Skin epidermis (tissue), 12 donors: ENCODE measurements around the gene SKAP1.

ENCODE experiments used
- H3K27ac ChIP-seq, 21 experiments: fragments of 200-600 bp; sonication (generic) in 11 of 21; one replicate each; pipeline ENCODE4 v1.5.0; 2020; ENCODE audit warnings: mild to moderate bottlenecking in 3 of 21, inconsistent platforms in 2 of 21, moderate library complexity in 2 of 21
- H3K4me3 ChIP-seq, 7 experiments: fragments of 200-600 bp; sonication (generic) in 2 of 7; one replicate each; pipeline ENCODE4 v1.5.0; 2020; ENCODE audit warnings: inconsistent platforms in 2 of 7, mild to moderate bottlenecking in 2 of 7, moderate library complexity in 1 of 7

Gene SKAP1

DNA sequence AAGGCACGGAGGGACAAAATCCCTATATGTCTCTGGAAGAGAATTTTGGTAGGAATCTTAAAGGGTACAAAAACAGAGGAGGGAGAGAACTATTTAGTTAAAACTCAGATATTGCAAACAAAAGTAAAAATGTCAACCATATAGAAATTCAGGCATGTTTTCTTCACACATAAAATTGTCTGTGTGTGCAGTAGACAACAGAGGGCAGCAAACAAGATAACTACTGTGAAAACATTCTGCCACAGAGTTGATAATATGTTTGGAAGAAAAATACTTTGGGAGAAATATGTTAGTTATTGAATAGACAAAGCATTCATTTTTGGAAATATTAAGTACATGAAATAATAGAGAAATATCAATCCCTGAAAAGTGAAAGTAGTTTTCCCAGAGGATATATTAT lies 266.2 kb downstream of the SKAP1 start:
- Histone ChIP-seq H3K4me3 (no peak overlapping the region), H3K27ac (no peak overlapping the region)

DNA sequence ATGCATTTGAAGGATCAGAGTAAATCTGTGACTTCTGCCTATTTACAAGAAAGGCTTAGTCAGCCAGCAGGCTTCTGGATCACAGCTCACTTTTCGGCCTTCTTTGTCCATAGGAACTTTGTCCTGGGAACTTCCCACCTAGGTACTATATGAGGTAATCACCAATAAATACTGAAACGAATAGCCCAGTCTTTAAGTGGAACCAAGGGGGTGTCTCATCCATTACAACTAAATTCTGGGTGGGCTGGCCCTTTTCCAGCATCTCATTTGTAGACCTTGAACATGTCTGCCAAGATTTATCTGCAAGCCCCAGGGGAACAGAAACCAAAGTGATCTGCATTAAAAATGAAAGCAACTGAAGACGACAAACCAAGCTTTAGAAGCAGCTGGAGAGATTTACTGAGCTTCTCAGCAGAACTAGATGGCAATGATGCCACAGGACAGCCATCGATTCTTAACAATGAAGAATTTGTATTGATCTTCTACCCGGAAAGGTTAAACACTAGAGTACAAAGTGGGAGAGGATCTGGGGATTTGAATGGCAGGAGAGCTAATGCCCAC lies 267.0 kb downstream of the SKAP1 start:
- Histone ChIP-seq H3K27ac (no peak overlapping the region), H3K4me3 (no peak overlapping the region)

DNA sequence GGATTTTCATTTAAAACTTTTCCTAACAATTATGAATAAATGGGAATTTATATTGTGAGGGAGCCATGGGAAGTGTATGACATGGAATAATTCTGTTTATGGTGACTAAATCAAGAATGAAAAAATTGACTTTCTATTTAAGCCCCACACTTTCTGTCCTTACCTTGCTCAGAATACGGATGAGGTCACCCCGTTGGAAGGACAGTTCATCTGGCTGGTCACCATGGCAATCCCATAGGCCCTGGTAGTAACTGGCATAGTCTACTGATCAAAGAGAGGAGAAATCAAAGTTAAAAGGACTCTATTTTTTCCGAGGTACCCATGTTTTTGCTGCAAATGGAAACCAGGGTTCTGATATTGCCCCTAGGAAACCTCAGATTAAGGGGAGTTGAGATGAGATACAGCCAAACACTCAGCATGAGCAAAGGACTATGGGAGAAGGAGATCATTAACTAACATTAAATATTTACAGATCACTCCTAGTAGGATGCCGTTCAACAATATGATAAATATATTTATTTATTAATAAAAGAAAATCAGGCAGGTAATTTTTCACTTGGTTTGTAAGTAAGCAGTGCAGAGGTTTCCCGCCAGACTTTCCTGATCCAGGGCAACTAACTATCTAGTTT lies 267.6 kb downstream of the SKAP1 start:
- Histone ChIP-seq H3K27ac (no peak overlapping the region), H3K4me3 (no peak overlapping the region)

DNA sequence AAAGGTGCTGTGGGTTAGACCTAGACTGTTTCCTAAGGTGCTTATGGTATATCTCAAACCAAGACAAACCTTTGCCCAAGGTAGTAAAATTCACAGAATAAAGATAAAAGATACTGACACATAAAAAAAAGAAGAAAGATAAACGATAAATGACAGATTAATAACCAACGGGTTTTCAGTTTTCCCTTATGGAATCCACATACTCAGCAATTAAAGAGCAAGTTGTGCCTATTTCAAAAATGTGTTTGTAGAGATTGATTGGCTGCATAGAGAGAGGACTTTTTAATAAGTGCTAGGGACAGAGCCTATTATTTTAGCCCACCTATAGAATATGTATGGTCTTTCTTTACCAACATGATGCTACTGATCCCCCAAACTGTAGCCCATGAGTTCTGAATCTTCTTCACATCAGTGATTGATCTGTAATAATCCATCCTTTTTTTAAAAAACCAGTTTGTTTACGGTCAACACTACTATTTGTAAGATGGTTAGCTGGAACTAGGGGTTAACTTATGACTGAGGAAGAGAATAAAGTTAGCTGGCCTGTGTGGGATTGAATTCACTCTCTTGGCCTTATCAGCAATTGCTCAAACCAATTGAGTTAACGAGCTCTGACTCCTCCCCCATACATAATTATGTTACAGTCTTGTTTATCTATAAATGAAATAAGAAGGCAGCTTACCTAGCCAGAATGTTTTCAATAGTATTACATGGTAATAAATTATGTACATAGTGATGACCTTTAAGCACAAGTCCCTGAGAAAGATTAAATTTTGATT lies 268.7 kb downstream of the SKAP1 start:
- H3K27ac ChIP-seq: no peak overlapping the region
- H3K4me3 ChIP-seq: no peak overlapping the region

DNA sequence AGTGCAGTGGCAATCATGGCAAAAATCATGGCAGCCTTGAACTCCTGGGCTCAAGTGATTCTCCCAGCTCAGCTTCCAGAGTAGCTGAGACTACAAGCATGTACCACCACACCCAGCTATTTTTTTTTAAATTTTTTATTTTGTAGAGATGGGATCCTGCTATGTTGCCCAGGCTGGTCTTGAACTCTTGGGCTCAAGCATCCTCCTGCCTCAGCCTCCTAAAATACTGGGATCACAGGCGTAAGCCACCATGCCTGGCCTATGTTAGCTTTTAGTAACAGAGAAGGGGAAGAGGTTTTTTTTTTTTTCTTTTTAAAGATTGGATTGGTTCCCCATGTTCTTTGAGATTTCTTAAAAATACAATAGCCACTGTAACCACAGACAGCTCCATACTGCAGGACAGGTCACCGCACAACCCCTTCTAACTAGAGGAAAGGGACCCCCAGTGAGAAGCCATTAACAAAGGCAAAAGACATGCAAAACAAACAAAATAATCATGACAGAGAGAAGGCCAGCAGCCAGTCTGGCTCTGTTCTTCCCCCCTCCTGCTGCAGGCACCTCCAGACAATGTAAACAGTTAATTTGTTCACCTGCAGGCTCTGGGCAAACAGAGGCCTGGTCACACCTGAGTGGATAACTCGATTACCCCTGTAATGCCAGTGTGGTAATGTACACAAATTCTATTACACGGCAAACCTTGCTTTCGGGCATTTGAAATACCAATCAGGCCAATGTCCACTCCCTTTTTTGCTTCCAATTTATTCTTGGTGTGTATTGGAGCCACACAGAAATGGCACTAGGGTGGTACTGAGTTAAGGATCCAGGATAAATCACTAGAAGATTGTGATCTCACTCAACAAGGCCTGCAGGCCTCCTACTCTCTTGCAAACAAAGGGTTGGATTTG lies 269.6 kb downstream of the SKAP1 start:
- Histone ChIP-seq H3K4me3 (no peak overlapping the region), H3K27ac (no peak overlapping the region)

DNA sequence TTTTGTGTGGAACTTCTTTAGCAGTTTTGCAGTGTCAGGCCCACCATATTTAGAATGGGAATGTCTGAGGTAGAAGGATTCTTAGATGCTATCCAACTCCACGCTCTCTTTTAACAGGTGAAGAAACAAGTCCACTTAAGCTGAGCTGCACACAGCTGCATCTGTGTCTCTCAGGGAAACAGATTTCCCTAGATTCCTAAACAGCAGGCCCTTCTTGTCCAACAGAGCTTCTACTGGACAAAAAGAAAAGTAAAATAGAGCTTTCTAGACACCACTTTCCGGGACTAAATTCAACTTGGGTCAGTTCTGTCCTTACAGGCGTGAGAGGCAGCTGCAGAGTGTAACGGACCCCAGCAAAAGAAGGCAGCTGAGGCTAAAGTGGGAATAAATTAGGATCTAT lies 270.8 kb downstream of the SKAP1 start:
- Histone ChIP-seq H3K27ac (no peak overlapping the region), H3K4me3 (no peak overlapping the region)

DNA sequence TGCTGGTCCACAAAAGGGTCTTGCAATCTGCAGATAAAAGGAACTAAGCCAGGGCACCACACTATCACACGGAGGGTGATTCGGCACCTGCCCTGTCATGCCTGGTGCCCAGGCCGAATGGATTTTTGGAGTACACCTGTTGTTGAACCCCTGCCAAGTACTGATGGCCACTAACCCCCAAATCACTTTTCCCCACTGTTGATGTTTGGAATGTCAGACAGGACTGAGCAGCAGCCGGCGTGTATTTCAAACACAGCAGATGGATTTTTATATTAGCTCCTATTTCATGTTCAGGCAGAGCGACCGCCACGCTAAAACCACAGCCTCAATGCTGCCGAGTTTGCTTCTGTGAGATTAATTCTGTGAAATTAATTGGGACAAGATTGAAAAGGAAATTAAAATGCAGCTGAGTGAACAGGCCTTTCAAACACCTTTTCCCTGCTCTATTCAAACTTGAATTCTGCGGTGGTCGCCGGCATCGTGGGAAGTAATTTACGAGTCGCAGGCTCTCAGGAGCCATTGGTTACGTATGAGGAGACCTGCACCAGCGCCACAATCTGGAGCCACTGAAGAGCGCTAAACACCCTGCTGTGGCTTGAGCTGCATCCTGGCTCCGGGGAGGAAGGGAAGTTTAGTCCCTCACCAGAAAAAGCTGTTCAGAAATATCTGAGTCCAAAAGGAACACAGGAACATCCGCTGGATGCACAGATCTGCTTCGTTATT lies 274.0 kb downstream of the SKAP1 start:
- H3K27ac ChIP-seq: no peak overlapping the region
- no peak overlapping the region for H3K4me3 ChIP-seq

DNA sequence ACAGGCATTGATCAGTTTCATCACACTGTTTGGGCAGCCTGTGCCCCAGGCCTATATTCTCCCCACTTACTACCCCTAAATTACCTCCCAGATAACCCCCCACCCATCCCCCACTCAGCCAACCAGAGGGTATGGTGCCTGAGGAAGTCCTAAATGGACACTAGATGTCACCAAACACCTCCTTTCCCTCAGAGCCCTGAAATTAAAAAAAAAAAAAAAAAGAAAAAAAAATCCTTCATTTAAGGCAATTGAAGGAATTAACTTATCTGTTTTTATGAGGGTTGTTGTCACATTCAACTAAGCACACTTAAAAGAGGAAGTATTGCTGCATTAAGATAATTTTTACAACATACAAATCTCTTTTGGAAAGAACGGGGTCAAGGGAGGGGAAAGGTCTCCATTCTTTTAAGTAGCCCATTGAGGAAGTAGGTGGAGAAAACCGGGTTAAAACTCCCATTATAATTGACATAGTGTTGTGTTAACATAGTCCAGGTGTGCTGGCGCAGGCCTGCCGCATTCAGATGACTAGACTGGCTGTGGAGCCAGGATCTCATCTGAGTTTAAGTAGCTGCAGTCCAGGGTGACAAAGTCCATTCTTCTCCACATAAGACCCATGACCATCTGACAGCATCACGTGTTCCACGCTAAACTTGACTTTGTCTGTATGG lies 276.2 kb downstream of the SKAP1 start:
- Histone ChIP-seq H3K27ac (no peak overlapping the region), H3K4me3 (no peak overlapping the region)

DNA sequence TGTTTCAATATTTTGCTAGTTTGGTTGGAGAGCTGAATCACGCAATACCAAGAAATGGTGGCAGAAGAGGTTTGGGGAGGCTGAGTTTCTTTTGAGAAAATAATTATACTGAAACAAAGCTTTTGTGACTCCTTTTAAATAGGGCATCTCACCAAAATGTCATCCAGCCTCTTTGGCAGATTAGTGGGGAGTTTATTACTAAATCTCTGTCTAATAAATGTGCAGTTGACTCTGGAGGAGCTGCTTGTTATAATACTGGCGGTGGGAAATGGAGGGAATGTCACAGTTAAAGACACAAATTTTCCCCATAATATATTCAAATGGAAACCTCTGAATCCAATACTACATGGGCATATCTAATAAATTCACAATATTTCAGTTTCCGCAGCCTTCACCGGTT lies 277.7 kb downstream of the SKAP1 start:
- Histone ChIP-seq H3K27ac (no peak overlapping the region), H3K4me3 (no peak overlapping the region)

DNA sequence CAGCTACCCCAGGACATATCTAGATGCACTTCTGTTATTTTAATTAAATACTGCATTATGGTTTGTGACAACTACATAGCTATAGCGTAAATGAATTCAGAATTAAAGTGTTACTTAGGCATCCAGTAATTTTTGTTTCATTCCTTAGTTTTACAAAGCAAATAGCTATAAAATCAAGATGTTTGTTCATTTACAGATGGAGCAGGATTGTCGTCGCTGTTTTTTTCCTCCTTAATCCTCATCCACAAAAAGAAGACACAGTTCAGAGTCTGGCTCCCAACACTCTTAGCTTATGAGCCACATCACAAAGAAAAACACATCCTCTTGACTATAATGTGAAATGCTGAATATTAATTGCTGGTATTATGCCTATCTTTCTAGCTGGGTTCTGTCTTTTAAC lies 278.8 kb downstream of the SKAP1 start:
- Histone ChIP-seq H3K4me3 (no peak overlapping the region), H3K27ac (no peak overlapping the region)

DNA sequence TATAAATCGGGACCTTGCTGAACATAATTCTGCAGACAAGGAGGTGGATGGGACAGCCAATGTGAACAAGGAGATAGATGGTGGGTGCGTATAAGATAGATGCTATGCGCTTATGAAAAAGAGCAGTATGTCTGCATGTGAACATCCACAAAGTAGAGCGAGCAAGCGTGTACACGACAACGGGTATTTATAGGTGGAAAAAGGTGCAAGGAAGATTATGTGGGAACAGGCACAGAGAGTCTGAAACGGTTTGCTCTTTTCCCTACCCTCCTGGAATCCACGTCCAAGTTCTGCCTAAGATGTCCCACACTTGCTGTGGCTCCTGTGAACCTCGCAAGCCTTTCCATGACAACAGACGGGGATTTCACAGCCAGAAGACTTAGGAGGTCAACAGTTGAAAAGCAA lies 279.4 kb downstream of the SKAP1 start:
- Histone ChIP-seq H3K4me3 (no peak overlapping the region), H3K27ac (no peak overlapping the region)

DNA sequence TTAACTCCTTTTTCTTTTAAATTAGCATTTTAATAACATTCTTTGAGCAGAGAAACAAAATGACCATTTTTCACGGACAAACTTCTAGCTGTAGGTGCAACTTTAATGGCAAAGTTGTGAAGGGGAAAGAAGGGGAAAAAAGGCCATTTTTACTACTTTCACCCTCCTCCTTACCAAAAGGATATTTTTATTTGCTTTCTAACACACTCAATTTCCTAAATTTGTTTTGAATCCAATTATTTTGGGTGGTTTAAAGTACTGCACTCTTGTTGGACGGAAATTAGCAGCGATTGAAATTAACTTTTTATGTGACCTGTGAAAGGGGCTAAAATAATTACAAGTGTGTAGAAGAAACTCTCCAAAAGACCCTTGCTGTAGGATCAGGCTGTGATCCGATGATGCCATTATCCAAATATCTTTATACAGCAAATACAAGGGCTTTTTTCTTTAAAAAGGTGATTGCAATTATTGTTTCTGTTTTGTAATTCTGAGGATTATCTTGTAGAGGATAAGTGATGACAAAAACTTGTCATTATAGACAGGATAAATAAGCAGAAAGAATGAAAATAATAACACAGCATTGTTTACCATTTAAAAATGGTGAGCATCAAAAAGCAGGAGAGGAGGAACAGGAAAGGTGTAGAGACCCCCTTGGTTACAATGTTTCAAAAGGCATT lies 280.1 kb downstream of the SKAP1 start:
- Histone ChIP-seq H3K4me3 (no peak overlapping the region), H3K27ac (no peak overlapping the region)

DNA sequence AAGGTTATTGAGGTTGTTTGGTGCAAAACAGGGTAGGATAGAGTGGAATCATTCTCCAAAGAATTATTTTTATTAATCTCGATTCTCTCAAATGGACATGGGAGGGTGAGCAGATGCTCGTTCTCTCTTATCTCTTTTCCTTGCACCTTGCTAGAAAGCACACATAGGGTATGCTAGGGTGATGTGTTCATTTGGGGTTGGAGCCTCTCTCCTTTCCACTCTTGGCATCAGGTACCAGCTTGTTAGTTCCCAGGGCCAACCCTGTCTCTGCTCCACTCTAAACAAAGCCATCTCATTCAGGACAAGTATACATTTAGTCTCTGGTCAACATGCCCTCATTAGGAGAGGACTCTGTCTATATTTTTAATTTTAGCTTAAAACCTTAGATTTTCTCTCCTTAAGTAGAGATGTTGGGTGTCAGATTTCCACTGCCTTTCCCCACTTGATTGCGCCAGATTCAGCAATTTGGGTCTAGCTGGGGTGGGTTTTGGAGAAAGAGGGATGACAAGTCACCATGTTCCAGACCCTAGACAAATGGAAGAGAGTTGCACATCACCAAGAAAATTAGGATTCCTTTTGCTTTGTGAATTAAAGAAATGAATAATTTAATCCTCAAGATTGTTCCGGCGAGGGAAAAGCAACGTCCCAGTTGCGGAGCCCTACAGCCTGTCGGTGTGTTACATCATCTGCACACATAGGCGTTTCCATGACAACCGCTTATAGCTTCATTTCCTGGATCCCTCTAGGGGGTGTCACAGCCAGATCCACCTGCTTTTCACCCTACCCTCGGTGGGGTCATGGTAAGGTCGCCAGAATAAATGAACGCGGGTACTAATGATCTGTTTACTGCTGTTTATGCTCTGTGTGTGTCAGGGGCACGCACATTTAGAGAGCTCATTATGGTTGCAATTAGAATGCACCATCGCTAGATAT lies 280.9 kb downstream of the SKAP1 start:
- no peak overlapping the region for H3K27ac ChIP-seq
- H3K4me3 ChIP-seq: no peak overlapping the region

DNA sequence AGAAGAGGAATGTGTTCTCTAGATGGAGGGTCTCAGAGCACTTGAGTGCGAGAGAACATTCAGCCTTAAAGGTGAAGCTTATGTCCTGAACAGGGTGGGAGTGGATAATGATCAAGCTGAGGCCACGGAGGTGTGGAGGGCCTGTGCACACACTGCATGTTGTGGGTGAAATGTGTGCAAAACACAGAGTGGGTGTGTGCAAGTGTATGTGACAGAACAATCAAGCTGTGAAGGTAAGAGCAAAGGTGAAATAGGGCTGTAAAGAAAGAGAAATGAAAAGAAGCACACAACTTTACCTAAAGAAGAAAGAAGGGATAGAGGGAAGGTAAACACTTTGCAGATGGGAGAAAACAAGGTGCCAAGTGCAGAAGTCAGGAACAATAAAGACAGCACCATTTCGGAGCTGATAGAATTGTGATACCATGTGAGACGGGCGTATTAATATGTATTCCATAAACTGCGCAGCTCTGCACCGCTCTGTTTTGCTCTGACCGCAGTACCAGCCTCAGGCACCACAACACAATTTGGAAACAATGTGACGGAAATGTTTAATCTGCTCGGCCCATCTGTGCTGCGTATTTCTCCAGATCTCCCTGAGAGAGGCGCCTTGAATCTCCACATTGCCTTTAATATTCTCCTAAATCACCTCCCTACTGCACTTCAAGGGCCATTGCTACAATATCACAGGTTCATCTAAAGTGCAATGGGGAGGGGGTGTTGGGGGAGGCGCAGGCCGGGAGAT lies 281.8 kb downstream of the SKAP1 start:
- Histone ChIP-seq H3K4me3 (no peak overlapping the region), H3K27ac (no peak overlapping the region)

DNA sequence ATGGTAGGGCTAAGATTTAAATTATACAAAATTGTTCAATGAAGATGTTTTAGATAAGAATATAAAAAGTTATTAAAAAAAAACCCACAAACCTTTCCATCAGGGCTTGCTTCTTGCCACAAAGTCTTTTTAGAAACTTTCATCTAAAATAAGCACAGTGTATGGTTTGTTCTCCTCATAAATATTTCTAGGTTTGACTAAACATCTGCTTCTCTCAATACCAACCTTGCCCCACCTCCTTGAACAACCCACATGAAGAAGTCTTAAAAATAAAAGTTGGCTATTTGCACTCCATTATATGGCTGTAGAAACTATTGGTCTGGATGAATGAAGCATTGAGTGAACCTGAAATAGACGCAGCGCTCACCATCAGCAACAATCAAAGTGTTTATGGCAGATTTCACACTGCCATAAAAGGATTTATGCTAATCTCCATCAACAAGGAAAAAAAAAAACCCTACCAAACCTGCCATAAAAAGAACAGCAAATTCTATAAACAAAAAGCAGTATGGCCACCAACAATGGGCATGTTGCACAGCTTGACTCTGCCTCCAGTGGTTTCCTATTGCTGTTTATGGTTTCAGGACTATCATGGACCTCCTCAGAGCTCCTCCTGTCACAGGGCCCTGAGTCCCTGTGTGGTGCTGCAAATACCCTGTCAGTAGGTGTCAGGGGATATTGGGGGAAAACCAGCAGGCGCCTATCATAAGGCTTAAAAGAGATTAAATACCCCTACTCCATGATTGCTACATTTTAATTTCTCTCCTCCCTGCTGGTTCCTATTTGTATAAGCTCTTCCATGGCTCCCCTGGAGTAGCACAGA lies 284.8 kb downstream of the SKAP1 start:
- H3K4me3 ChIP-seq: no peak overlapping the region
- no peak overlapping the region for H3K27ac ChIP-seq

DNA sequence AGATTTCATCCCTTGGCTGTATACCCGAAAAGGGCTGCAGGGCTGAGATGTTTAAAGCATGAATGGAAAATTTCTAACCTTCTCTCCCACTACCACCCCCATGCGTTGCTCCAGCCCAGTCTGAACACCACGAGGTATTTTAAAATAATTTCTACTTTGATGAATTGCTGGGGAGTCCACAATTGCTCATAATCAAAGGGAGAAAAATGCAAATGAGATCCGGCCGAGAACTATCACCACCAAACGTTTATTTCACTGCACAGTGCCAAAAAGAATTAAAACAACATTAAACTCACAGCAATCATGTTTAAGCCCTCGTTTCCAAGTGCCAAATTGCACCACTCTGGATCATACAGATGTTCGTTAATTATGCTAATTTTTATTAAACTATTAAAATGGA lies 285.8 kb downstream of the SKAP1 start:
- H3K4me3 ChIP-seq: no peak overlapping the region
- H3K27ac ChIP-seq: no peak overlapping the region
